ENCODE data around the gene MCAM. TPM values are rescaled to one million over a fixed set of nuclear protein-coding genes. Genes with fewer than 3 reads are reported as not detected.

Gene MCAM
- polyA plus RNA-seq, 4 donors, result 1.1 to 82.3 (median 11.5) TPM

DNA sequence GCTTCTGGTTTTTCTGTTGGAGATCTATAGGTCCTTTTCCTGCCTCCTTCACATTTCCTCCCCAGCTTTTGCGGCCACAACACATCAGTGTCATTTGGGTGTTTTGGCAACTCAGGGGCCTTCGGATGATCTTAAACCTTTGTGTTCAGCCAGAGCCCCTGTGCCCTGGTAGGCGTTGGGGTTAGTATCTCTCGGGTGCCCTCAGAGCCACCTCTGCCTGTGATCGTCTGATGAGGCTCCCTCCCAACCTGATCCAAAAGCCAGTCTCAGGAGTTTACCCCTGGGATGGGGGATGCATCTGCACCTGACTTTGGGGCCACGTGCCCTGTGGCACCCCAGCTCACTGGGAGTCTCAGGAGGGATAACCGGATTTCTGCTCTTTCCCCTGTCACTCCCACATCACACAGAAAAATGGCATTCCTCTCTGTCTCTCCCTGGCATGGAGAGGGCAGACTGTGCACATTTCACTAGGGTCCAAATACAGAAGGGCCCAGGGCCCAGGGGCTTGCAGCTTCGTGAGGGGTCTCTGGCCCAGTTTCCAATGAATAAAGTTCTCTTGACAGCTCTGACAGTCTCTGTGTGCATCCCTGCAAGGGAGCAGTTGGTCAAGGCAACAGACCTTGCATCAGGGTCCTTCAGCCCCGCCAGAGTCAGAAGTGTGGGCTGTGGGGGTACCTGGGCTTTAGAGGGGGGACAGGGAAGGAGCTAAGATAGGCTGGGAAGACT is 20.0 kb upstream of the MCAM start:
- peaks cover 3 to 51% (median 10%) of the 10 kb centered on the region in 3 donors for H3K4me1 ChIP-seq (ENCODE audit: control insufficient read depth in 3 of 3, insufficient read depth in 2 of 3, low read depth in 1 of 3, low read length in 2 of 3)
- WGBS, 3 donors, result 83 to 90% (median 84%) methylated on average over 9 of the region's 9 CpGs
- FAIRE-seq (no peak), DNase-seq (no peak)
- no peaks in the 10 kb centered on the region for H3K9me3 ChIP-seq (ENCODE audit: control insufficient read depth in 2 of 2, insufficient read depth in 1 of 2, low read depth in 1 of 2, low read length in 1 of 2)
- H3K4me3 ChIP-seq (ENCODE audit: low read depth in 1 of 3, low read length in 3 of 3), result no peak overlapping the region
- H3K27ac ChIP-seq (ENCODE audit: low read depth in 1 of 3, low read length in 2 of 3), result peak overlapping the region in 2 of 3 donors; percentile 33 to 57
- H3K36me3 ChIP-seq (ENCODE audit: control insufficient read depth in 3 of 3, insufficient read depth in 2 of 3, low read depth in 1 of 3, low read length in 3 of 3), result peaks cover 0 to 27% (median 2%) of the 10 kb centered on the region in 3 donors
- peaks cover 0 to 32% (median 0%) of the 10 kb centered on the region in 3 donors for H3K27me3 ChIP-seq (ENCODE audit: control insufficient read depth in 3 of 3, insufficient read depth in 3 of 3, low read length in 3 of 3)

DNA sequence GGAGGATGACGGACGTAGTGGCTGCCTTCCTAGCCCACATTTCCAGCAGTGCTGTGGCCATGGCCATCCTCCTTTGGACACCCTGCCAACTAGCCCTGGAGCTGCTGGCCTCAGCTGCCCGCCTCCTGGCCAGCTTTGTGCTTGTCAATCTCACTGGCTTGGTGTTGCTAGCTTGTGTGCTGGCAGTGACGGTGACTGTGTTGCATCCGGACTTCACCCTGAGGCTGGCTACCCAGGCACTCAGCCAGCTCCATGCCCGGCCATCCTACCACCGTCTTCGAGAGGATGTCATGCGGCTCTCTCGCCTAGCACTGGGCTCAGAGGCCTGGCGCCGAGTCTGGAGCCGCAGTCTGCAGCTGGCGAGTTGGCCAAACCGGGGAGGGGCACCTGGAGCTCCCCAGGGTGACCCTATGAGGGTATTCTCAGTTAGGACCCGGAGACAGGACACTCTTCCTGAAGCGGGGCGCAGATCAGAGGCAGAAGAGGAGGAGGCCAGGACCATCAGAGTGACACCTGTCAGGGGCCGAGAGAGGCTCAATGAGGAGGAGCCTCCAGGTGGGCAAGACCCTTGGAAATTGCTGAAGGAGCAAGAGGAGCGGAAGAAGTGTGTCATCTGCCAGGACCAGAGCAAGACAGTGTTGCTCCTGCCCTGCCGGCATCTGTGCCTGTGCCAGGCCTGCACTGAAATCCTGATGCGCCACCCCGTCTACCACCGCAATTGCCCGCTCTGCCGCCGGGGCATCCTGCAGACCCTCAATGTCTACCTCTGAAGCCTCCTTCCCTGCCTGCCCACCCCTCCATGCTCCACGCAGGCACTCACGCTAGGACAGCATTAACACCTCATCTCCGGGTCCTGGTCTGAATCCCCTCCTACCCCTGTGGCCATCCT is 19.0 kb upstream of the MCAM start:
- H3K27me3 ChIP-seq (ENCODE audit: control insufficient read depth in 3 of 3, insufficient read depth in 3 of 3, low read length in 3 of 3), result peaks cover 0 to 22% (median 0%) of the 10 kb centered on the region in 3 donors
- peaks cover 0 to 27% (median 2%) of the 10 kb centered on the region in 3 donors for H3K36me3 ChIP-seq (ENCODE audit: control insufficient read depth in 3 of 3, insufficient read depth in 2 of 3, low read depth in 1 of 3, low read length in 3 of 3)
- FAIRE-seq (no peak), DNase-seq (no peak)
- peaks cover 3 to 44% (median 5%) of the 10 kb centered on the region in 3 donors for H3K4me1 ChIP-seq (ENCODE audit: control insufficient read depth in 3 of 3, insufficient read depth in 2 of 3, low read depth in 1 of 3, low read length in 2 of 3)
- WGBS, 3 donors, result 86 to 89% (median 87%) methylated on average over 30 of the region's 30 CpGs
- H3K27ac ChIP-seq (ENCODE audit: low read depth in 1 of 3, low read length in 2 of 3), result no peak overlapping the region
- no peak overlapping the region for H3K4me3 ChIP-seq (ENCODE audit: low read depth in 1 of 3, low read length in 3 of 3)
- H3K9me3 ChIP-seq (ENCODE audit: control insufficient read depth in 2 of 2, insufficient read depth in 1 of 2, low read depth in 1 of 2, low read length in 1 of 2), result no peaks in the 10 kb centered on the region

DNA sequence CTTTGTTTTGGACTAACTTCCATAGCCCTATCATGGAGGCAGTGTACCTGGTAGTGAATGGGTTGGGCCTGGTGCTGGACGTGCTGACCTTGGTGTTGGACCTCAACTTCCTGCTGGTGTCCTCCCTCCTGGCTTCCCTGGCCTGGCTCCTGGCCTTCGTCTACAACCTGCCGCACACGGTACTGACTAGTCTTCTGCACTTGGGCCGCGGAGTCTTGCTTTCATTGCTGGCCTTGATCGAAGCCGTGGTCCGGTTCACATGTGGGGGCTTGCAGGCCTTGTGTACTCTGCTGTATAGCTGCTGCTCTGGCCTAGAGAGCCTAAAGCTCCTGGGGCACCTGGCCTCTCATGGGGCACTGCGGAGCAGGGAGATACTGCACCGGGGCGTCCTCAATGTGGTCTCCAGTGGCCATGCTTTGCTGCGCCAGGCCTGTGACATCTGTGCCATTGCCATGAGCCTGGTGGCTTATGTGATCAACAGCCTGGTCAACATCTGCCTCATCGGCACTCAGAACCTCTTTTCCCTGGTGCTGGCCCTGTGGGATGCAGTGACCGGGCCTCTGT is 18.2 kb upstream of the MCAM start:
- WGBS, 3 donors, result 65 to 72% (median 71%) methylated on average over 15 of the region's 15 CpGs
- peaks cover 3 to 37% (median 5%) of the 10 kb centered on the region in 3 donors for H3K4me1 ChIP-seq (ENCODE audit: control insufficient read depth in 3 of 3, insufficient read depth in 2 of 3, low read depth in 1 of 3, low read length in 2 of 3)
- H3K27ac ChIP-seq (ENCODE audit: low read depth in 1 of 3, low read length in 2 of 3), result peak overlapping the region in 2 of 3 donors; percentile 61 to 76
- FAIRE-seq (no peak), DNase-seq (no peak)
- peak overlapping the region in 2 of 3 donors; percentile 88 to 93 for H3K4me3 ChIP-seq (ENCODE audit: low read depth in 1 of 3, low read length in 3 of 3)
- no peaks in the 10 kb centered on the region for H3K9me3 ChIP-seq (ENCODE audit: control insufficient read depth in 2 of 2, insufficient read depth in 1 of 2, low read depth in 1 of 2, low read length in 1 of 2)
- peaks cover 0 to 27% (median 2%) of the 10 kb centered on the region in 3 donors for H3K36me3 ChIP-seq (ENCODE audit: control insufficient read depth in 3 of 3, insufficient read depth in 2 of 3, low read depth in 1 of 3, low read length in 3 of 3)
- H3K27me3 ChIP-seq (ENCODE audit: control insufficient read depth in 3 of 3, insufficient read depth in 3 of 3, low read length in 3 of 3), result peaks cover 0 to 15% (median 0%) of the 10 kb centered on the region in 3 donors

DNA sequence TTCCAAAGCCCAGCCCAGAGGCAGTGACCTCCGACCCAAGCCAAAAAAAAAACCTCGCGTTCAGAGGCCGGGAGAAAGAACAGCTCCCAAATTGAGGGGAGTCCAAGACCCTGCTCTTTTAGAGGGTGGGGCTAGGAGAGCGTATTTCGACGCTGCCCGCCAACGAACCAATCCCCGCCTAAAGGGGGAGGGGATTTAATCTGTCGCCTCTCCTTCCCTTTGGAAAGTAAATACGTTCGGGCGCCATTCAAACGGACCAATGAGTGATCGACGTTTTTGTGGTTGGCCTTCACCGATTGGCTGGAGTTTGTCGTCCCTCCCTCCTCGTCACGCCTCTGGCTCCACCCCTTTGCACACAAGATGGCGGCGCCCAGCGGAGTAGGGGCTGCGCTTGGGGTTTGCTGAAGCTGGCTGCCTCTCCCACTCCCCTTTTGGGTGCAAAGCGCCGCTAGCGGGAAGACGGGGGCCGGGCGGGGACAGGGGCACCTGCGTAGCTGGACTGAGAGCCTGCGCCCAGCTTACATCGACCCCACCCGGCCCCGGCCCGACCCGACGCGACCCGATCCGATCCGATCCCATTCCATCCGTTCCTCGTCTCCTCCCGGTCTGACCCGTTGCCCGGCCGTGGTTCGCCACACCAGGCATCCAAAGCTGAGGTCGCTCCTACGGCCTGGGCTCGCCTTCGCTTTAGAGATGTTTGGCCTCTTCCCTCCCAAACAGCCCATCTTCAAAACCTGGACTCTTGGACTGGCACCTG is 17.4 kb upstream of the MCAM start, which contains the start of gene RNF26:
TSS of gene RNF26 (plus strand) at position 354 of the 757 bp plus-strand sequence. CDS start 596 bp downstream, outside the sequence.
- peak; percentile 57 for FAIRE-seq
- 0% methylated on average over 44 to 54 of the region's 54 CpGs for WGBS, 3 donors

DNA sequence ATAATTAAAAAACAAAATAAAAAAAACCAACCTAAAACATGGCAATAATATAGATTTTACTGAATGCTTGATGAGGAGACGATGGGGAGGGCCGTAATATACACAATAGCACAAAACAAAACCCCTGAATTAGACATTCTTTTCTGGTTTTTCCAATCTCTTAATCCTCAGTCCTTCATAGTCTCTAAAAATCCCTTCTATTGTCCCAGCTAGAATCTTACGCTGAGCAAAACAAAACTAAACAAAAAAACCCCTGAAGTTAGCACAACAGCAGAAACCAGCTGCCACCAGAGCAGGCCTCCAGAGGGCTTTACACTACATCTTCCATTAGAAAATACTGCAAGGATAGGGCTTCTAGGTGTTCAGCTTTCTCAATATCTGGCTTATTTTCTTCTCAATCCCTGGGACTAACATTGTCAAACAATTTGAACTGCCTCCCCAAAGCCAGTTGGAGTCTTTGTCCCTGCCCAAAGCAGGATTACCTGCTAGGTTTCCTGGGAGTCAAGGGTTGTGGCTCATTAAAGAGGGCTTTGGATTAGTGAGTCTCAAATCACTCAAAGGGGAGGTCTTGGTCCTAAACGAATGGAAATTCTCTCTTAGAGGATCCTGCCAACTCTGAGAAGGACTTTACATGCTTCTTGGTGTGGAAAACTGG is 15.3 kb upstream of the MCAM start:
- Histone ChIP-seq H3K9me3 (ENCODE audit: control insufficient read depth in 2 of 2, insufficient read depth in 1 of 2, low read depth in 1 of 2, low read length in 1 of 2) (no peaks in the 10 kb centered on the region), H3K27ac (ENCODE audit: low read depth in 1 of 3, low read length in 2 of 3) (no peak overlapping the region), H3K4me1 (ENCODE audit: control insufficient read depth in 3 of 3, insufficient read depth in 2 of 3, low read depth in 1 of 3, low read length in 2 of 3) (peaks cover 0 to 14% (median 5%) of the 10 kb centered on the region in 3 donors), H3K36me3 (ENCODE audit: control insufficient read depth in 3 of 3, insufficient read depth in 2 of 3, low read depth in 1 of 3, low read length in 3 of 3) (peaks cover 0 to 20% (median 2%) of the 10 kb centered on the region in 3 donors), H3K4me3 (ENCODE audit: low read depth in 1 of 3, low read length in 3 of 3) (no peak overlapping the region), H3K27me3 (ENCODE audit: control insufficient read depth in 3 of 3, insufficient read depth in 3 of 3, low read length in 3 of 3) (no peaks in the 10 kb centered on the region)
- no peak for DNase-seq
- 69 to 85% (median 82%) methylated on average over 4 of the region's 4 CpGs for WGBS, 3 donors
- FAIRE-seq, result no peak

More for the DNA sequence above, 17.4 kb upstream of the MCAM start, which contains the start of gene RNF26:
- Histone ChIP-seq H3K4me3 (ENCODE audit: low read depth in 1 of 3, low read length in 3 of 3) (peak within 1 kb of the TSS; percentile 77 to 93 (median 88)), H3K36me3 (ENCODE audit: control insufficient read depth in 3 of 3, insufficient read depth in 2 of 3, low read depth in 1 of 3, low read length in 3 of 3) (peaks cover 0 to 27% (median 2%) of the 10 kb centered on the region in 3 donors), H3K9me3 (ENCODE audit: control insufficient read depth in 2 of 2, insufficient read depth in 1 of 2, low read depth in 1 of 2, low read length in 1 of 2) (no peaks in the 10 kb centered on the region), H3K4me1 (ENCODE audit: control insufficient read depth in 3 of 3, insufficient read depth in 2 of 3, low read depth in 1 of 3, low read length in 2 of 3) (peaks cover 3 to 33% (median 5%) of the 10 kb centered on the region in 3 donors), H3K27ac (ENCODE audit: low read depth in 1 of 3, low read length in 2 of 3) (peak within 1 kb of the TSS; percentile 61 to 76 (median 68)), H3K27me3 (ENCODE audit: control insufficient read depth in 3 of 3, insufficient read depth in 3 of 3, low read length in 3 of 3) (peaks cover 0 to 9% (median 0%) of the 10 kb centered on the region in 3 donors)
- peak; percentile 97 to 99 for DNase-seq

DNA sequence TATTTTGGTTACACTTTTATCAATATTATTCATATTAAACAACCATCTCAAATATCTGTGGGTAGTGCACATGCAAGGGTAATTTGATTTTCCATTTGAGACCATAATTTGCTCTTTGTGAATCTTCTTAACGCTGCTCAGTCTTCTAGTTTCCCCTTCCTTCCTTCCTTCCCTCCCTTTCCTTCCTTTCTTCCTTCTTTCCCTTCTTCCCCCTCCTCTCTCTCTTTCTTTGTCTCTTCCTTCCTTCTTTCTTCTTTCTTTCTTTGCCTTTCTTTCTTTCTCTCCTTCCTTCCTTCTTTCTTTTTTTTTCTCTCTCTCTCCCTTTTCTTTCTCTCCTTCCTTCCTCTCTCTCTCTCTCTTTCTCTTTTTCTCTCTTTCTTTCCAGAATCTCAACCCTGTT is 13.3 kb upstream of the MCAM start:
- WGBS, 3 donors, result 44 to 67% (median 65%) methylated on average over 1 of the region's 1 CpG
- H3K36me3 ChIP-seq (ENCODE audit: control insufficient read depth in 3 of 3, insufficient read depth in 2 of 3, low read depth in 1 of 3, low read length in 3 of 3), result peaks cover 0 to under 1% (median 0%) of the 10 kb centered on the region in 3 donors
- no peaks in the 10 kb centered on the region for H3K9me3 ChIP-seq (ENCODE audit: control insufficient read depth in 2 of 2, insufficient read depth in 1 of 2, low read depth in 1 of 2, low read length in 1 of 2)
- no peak for DNase-seq
- H3K4me3 ChIP-seq (ENCODE audit: low read depth in 1 of 3, low read length in 3 of 3), result no peak overlapping the region
- H3K27ac ChIP-seq (ENCODE audit: low read depth in 1 of 3, low read length in 2 of 3), result no peak overlapping the region
- H3K4me1 ChIP-seq (ENCODE audit: control insufficient read depth in 3 of 3, insufficient read depth in 2 of 3, low read depth in 1 of 3, low read length in 2 of 3), result peaks cover 0 to 4% (median 4%) of the 10 kb centered on the region in 3 donors
- H3K27me3 ChIP-seq (ENCODE audit: control insufficient read depth in 3 of 3, insufficient read depth in 3 of 3, low read length in 3 of 3), result no peaks in the 10 kb centered on the region
- FAIRE-seq, result no peak

DNA sequence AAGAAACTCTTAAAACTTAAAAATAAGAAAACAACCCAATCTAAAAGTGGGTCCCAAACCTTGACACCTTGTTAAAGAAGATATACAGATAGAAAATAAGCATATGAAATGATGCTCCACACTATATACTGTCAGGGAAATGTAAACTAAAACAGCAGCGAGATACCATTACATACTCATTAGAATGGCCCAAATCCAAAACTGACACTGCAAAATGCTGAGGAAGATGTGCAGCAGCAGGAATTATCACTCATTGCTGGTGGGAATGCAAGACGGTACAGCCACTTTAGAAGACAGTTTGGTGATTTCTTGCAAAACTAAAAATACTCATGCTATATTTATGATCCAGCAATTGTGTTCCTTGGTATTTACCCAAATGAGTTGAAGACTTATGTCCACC is 12.4 kb upstream of the MCAM start:
- H3K36me3 ChIP-seq (ENCODE audit: control insufficient read depth in 3 of 3, insufficient read depth in 2 of 3, low read depth in 1 of 3, low read length in 3 of 3), result no peaks in the 10 kb centered on the region
- WGBS, 3 donors, result 58 to 69% (median 59%) methylated on average over 2 of the region's 2 CpGs
- no peak overlapping the region for H3K27ac ChIP-seq (ENCODE audit: low read depth in 1 of 3, low read length in 2 of 3)
- no peaks in the 10 kb centered on the region for H3K27me3 ChIP-seq (ENCODE audit: control insufficient read depth in 3 of 3, insufficient read depth in 3 of 3, low read length in 3 of 3)
- H3K4me3 ChIP-seq (ENCODE audit: low read depth in 1 of 3, low read length in 3 of 3), result no peak overlapping the region
- FAIRE-seq (no peak), DNase-seq (no peak)
- H3K4me1 ChIP-seq (ENCODE audit: control insufficient read depth in 3 of 3, insufficient read depth in 2 of 3, low read depth in 1 of 3, low read length in 2 of 3), result no peaks in the 10 kb centered on the region
- H3K9me3 ChIP-seq (ENCODE audit: control insufficient read depth in 2 of 2, insufficient read depth in 1 of 2, low read depth in 1 of 2, low read length in 1 of 2), result no peaks in the 10 kb centered on the region

All from small intestine (tissue), 7 donors.